Stomach smooth muscle (tissue), 2 donors: ENCODE measurements around the gene UGGT1.

ENCODE experiments used
- H3K27ac ChIP-seq: one replicate; pipeline ENCODE4 v1.7.0; 2013; ENCODE audit warnings: mild to moderate bottlenecking, low read length, inconsistent platforms
- H3K27me3 ChIP-seq, 2 donors: one replicate each; pipeline ENCODE4 v1.7.0; 2013; ENCODE audit warnings: low read length in 2 of 2; ENCODE audit not compliant: insufficient read depth in 2 of 2, control insufficient read depth in 1 of 2
- H3K36me3 ChIP-seq, 2 donors: one replicate each; pipeline ENCODE4 v1.7.0; 2013; ENCODE audit warnings: low read length in 2 of 2; ENCODE audit not compliant: control insufficient read depth in 2 of 2, insufficient read depth in 2 of 2
- H3K4me1 ChIP-seq: one replicate; pipeline ENCODE4 v1.7.0; 2013; ENCODE audit warnings: low read length; ENCODE audit not compliant: control insufficient read depth, insufficient read depth
- H3K4me3 ChIP-seq, 2 donors: one replicate each; pipeline ENCODE4 v1.7.0; 2013; ENCODE audit warnings: low read length in 2 of 2
- H3K9ac ChIP-seq, 2 donors: one replicate each; pipeline ENCODE4 v1.7.0; 2013; ENCODE audit warnings: low read length in 2 of 2, mild to moderate bottlenecking in 1 of 2
- H3K9me3 ChIP-seq, 2 donors: one replicate each; pipeline ENCODE4 v1.7.0; 2013; ENCODE audit warnings: low read length in 2 of 2; ENCODE audit not compliant: control insufficient read depth in 2 of 2
- donor health status: healthy.
- donor health status: Pancreatic carcinoma.

UGGT1 gene, protein sequence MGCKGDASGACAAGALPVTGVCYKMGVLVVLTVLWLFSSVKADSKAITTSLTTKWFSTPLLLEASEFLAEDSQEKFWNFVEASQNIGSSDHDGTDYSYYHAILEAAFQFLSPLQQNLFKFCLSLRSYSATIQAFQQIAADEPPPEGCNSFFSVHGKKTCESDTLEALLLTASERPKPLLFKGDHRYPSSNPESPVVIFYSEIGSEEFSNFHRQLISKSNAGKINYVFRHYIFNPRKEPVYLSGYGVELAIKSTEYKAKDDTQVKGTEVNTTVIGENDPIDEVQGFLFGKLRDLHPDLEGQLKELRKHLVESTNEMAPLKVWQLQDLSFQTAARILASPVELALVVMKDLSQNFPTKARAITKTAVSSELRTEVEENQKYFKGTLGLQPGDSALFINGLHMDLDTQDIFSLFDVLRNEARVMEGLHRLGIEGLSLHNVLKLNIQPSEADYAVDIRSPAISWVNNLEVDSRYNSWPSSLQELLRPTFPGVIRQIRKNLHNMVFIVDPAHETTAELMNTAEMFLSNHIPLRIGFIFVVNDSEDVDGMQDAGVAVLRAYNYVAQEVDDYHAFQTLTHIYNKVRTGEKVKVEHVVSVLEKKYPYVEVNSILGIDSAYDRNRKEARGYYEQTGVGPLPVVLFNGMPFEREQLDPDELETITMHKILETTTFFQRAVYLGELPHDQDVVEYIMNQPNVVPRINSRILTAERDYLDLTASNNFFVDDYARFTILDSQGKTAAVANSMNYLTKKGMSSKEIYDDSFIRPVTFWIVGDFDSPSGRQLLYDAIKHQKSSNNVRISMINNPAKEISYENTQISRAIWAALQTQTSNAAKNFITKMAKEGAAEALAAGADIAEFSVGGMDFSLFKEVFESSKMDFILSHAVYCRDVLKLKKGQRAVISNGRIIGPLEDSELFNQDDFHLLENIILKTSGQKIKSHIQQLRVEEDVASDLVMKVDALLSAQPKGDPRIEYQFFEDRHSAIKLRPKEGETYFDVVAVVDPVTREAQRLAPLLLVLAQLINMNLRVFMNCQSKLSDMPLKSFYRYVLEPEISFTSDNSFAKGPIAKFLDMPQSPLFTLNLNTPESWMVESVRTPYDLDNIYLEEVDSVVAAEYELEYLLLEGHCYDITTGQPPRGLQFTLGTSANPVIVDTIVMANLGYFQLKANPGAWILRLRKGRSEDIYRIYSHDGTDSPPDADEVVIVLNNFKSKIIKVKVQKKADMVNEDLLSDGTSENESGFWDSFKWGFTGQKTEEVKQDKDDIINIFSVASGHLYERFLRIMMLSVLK (N-terminal part only)

DNA sequence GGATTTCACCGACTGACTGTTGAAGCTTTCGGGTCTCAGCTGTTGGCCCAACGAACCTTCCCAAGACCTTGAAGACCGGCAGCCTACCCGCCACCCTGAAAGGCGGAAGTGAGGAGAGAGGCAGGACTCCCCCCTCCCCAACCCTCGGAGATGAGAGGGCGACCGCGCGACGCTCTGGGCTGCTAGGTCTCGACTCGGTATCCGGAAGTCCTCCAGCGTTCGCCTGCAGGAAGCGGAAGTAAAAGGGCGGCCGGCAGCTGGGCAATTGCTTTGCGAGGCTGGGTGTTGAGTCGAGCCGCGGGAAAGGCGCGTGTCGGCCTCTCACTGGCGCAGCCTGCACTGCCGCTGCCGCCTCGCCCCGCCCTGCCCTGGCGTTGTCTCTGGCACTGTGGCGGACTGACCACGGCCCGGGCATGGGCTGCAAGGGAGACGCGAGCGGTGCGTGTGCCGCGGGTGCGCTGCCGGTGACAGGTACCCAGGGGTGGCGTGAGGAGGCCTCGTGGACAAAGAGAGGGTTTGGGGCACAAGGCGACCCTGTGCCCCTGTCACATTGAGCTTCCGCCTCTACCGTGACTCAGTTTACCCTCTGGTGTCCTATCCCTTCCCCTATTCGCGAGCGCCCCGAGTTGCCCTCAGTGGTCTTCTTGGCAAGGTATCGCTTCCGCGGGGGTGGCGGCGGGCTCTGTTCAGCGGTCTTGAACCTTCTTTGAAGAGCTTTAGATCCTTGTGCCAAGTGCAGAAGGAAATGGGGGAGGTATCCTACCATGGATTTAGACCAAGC, at the start of gene UGGT1:
TSS of gene UGGT1 (plus strand) at position 256 of the 781 bp plus-strand sequence. CDS start at position 414, 158 bp downstream.
- H3K36me3 ChIP-seq = no peaks in the 10 kb centered on the region
- no peaks in the 10 kb centered on the region for H3K9me3 ChIP-seq
- peak within 1 kb of the TSS; percentile 70 to 97 for H3K9ac ChIP-seq
- peak within 1 kb of the TSS; percentile 84 to 96 for H3K4me3 ChIP-seq
- H3K27ac ChIP-seq = peak within 1 kb of the TSS; percentile 84
- no peaks in the 10 kb centered on the region for H3K4me1 ChIP-seq
- H3K27me3 ChIP-seq = no peaks in the 10 kb centered on the region

DNA sequence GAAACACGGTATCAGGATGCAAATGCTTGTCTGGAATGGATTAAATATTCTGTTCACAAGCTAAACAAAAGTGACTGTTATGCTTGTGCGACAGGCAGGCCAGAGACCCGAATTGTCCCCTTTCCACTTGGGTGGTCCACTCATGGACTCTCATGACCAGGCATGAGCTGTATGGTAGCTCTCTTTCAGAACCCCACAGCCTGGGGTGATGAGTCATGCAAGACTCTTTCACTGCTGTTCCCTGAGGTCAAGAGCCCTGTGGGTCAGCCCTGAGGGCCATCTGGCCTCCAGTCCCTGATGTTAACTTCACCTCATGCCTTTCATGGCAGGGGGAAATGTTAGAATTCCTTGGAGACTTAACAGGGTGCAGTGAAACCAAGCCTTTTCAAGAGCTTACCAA, 49.4 kb upstream of the UGGT1 start:
- Histone ChIP-seq H3K27ac (no peak overlapping the region), H3K36me3 (no peaks in the 10 kb centered on the region), H3K9ac (no peak overlapping the region), H3K27me3 (no peaks in the 10 kb centered on the region), H3K4me1 (no peaks in the 10 kb centered on the region), H3K4me3 (no peak overlapping the region), H3K9me3 (peaks cover 12 to 14% of the 10 kb centered on the region in 2 donors)

DNA sequence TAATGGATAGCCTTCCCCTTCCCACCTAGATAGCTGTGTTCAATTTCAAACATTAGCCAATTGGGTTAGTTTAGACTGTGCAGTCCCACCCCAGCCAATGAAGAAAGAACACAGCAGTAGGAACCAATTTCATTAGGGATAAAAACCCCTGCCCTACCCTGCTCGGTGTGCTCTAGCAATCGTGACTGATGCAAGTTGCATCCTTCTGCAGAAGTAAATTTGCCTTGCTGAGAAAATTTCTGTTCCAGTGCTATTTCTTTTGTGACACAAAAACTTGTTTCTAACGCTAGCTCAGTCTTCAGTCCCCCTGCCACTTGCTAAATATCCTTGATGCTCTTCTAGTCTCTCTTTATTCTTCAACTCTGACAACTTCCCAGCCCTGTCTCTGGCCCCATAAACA, 48.0 kb upstream of the UGGT1 start:
- no peak overlapping the region for H3K27ac ChIP-seq
- no peaks in the 10 kb centered on the region for H3K36me3 ChIP-seq
- no peak overlapping the region for H3K9ac ChIP-seq
- H3K9me3 ChIP-seq = peaks cover 2 to 9% of the 10 kb centered on the region in 2 donors
- no peaks in the 10 kb centered on the region for H3K4me1 ChIP-seq
- H3K4me3 ChIP-seq = no peak overlapping the region
- no peaks in the 10 kb centered on the region for H3K27me3 ChIP-seq

DNA sequence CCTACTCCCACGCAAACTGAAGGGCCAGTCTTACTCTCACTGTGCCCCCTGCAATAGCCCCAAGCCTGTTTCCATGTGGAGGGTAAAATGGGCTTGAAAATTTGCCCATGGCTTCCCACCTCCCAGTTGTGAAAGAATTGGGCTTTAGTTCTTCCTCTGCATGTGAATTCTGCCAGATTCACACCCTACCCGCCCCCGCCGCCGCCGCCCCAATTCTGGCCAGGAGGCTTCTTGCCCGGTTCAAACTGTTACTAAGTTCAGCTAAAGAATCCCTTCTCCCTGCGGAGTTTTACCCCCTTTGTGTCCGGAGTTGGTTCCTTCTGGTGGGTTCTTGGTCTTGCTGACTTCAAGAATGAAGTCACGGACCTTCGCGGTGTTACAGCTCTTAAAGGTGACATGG, 37.7 kb upstream of the UGGT1 start:
- H3K4me1 ChIP-seq = no peaks in the 10 kb centered on the region
- H3K9ac ChIP-seq = no peak overlapping the region
- H3K4me3 ChIP-seq = no peak overlapping the region
- H3K9me3 ChIP-seq = no peaks in the 10 kb centered on the region
- H3K27ac ChIP-seq = no peak overlapping the region
- H3K27me3 ChIP-seq = peaks cover 0 to 5% of the 10 kb centered on the region in 2 donors
- H3K36me3 ChIP-seq = no peaks in the 10 kb centered on the region

GRCh38 chr2:128054104-128054885, 36.7 kb upstream of the UGGT1 start:
- no peaks in the 10 kb centered on the region for H3K36me3 ChIP-seq
- H3K27me3 ChIP-seq = peaks cover 0 to 5% of the 10 kb centered on the region in 2 donors
- no peaks in the 10 kb centered on the region for H3K4me1 ChIP-seq
- no peak overlapping the region for H3K4me3 ChIP-seq
- H3K9me3 ChIP-seq = no peaks in the 10 kb centered on the region
- no peak overlapping the region for H3K9ac ChIP-seq
- H3K27ac ChIP-seq = no peak overlapping the region

DNA sequence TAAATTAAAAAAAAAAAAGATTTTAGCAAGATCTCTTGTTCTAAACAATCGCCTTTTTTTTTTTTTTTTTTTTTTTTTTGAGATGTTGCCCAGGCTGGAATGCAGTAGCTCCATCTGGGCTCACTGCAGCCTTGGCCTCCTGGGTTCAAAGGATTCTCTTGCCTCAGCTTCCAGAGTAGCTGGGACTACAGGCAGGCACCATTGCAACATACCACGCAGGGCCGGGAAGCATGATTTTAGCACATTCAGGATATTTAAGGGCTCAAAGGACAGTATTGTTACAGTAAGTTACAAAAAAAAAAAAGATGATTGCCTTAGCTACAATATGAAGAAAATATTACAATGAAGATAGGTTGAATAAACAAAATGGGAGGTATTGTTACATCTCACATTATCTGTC, 33.7 kb upstream of the UGGT1 start:
- H3K36me3 ChIP-seq = no peaks in the 10 kb centered on the region
- H3K4me1 ChIP-seq = no peaks in the 10 kb centered on the region
- H3K27me3 ChIP-seq = peaks cover 0 to 5% of the 10 kb centered on the region in 2 donors
- no peaks in the 10 kb centered on the region for H3K9me3 ChIP-seq
- no peak overlapping the region for H3K4me3 ChIP-seq
- no peak overlapping the region for H3K27ac ChIP-seq
- no peak overlapping the region for H3K9ac ChIP-seq

GRCh38 chr2:128058114-128058513, 32.9 kb upstream of the UGGT1 start:
- H3K27me3 ChIP-seq = peaks cover 0 to 5% of the 10 kb centered on the region in 2 donors

GRCh38 chr2:128062571-128062970, 28.4 kb upstream of the UGGT1 start:
- H3K4me3 ChIP-seq = no peak overlapping the region
- H3K27me3 ChIP-seq = no peaks in the 10 kb centered on the region
- no peak overlapping the region for H3K27ac ChIP-seq
- H3K9ac ChIP-seq = no peak overlapping the region
- H3K36me3 ChIP-seq = no peaks in the 10 kb centered on the region
- no peaks in the 10 kb centered on the region for H3K9me3 ChIP-seq
- H3K4me1 ChIP-seq = no peaks in the 10 kb centered on the region

More at GRCh38 chr2:128058114-128058513, 32.9 kb upstream of the UGGT1 start:
- Histone ChIP-seq H3K4me3 (no peak overlapping the region), H3K27ac (no peak overlapping the region), H3K4me1 (no peaks in the 10 kb centered on the region), H3K36me3 (no peaks in the 10 kb centered on the region), H3K9ac (no peak overlapping the region), H3K9me3 (no peaks in the 10 kb centered on the region)

GRCh38 chr2:128064353-128064752, 26.6 kb upstream of the UGGT1 start:
- Histone ChIP-seq H3K4me3 (no peak overlapping the region), H3K36me3 (no peaks in the 10 kb centered on the region), H3K27ac (no peak overlapping the region), H3K9me3 (no peaks in the 10 kb centered on the region), H3K27me3 (no peaks in the 10 kb centered on the region), H3K9ac (no peak overlapping the region), H3K4me1 (no peaks in the 10 kb centered on the region)
